Astrocyte of the cerebellum (primary cell): ENCODE results near the gene TSPAN2.
"Not testable (repeated sequence)": the region's sequence is repeated elsewhere in the genome, so short reads cannot be mapped to it uniquely, and the experiment has no call there.

Experiments used
- DNase-seq: peaks from one replicate; pipeline ENCODE4 v3.0.0-alpha.2; 2011; ENCODE audit warnings: low read depth
- H3K4me3 ChIP-seq: 2 replicates; pipeline ENCODE4 v1.5.1; 2011; ENCODE audit warnings: mild to moderate bottlenecking, low read depth, low read length, moderate library complexity
- in situ Hi-C: cut with HindIII; loops from 2 replicates; pipeline ENCODE4 v1.10.0; 2017; ENCODE audit warnings: low sequenced_read_pairs
- TF ChIP-seq, protein P1 (sequence below): IDR thresholded peaks from 2 replicates; pipeline ENCODE4 v1.5.1; 2012; ENCODE audit warnings: low read length, low read depth, moderate library complexity, mild to moderate bottlenecking; ENCODE audit errors: missing control alignments

The TSPAN2 gene

DNA sequence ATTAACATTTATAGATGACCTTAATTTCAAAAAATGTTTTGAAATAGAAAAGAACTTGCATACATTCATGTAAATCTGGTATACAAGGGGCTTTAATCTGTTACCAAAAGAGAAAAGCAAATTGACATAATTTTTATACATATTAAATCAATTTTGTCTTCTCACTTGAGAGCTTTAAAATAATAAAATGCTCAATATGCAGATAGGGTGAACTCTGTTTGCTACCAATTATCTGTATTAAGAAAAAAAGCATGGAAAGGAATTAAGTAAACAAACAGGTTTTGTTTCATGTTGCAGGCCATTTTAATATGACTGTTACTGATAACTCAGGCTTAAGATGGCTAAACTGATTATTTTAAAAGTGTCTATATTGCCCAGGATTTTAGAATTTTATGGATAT is 65.7 kb downstream of the TSPAN2 start:
- DNase-seq: no peak
- in situ Hi-C loops: no loop called here
- TF ChIP-seq, protein P1, sequence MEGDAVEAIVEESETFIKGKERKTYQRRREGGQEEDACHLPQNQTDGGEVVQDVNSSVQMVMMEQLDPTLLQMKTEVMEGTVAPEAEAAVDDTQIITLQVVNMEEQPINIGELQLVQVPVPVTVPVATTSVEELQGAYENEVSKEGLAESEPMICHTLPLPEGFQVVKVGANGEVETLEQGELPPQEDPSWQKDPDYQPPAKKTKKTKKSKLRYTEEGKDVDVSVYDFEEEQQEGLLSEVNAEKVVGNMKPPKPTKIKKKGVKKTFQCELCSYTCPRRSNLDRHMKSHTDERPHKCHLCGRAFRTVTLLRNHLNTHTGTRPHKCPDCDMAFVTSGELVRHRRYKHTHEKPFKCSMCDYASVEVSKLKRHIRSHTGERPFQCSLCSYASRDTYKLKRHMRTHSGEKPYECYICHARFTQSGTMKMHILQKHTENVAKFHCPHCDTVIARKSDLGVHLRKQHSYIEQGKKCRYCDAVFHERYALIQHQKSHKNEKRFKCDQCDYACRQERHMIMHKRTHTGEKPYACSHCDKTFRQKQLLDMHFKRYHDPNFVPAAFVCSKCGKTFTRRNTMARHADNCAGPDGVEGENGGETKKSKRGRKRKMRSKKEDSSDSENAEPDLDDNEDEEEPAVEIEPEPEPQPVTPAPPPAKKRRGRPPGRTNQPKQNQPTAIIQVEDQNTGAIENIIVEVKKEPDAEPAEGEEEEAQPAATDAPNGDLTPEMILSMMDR: no peak
- no peak overlapping the region for H3K4me3 ChIP-seq

GRCh38 chr1:115021145-115021544 is 68.2 kb downstream of the TSPAN2 start:
- in situ Hi-C loops: no loop called here
- TF ChIP-seq, protein P1: no peak

DNA sequence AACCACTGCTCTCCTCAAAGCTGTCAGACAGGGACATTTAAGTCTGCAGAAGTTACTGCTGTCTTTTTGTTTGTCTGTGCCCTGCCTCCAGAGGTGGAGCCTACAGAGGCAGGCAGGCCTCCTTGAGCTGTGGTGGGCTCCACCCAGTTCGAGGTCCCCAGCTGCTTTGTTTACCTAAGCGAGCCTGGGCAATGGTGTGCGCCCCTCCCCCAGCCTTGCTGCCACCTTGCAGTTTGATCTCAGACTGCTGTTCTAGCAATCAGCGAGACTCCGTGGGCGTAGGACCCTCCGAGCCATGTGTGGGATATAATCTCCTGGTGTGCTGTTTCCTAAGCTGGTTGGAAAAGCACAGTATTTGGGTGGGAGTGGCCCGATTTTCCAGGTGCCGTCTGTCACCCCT is 69.8 kb downstream of the TSPAN2 start:
- in situ Hi-C loops, DNase-seq, H3K4me3 ChIP-seq: not testable (repeated sequence)

More at GRCh38 chr1:115021145-115021544, 68.2 kb downstream of the TSPAN2 start:
- no peak for DNase-seq
- no peak overlapping the region for H3K4me3 ChIP-seq

- in situ Hi-C loops: no loop called here
- TF ChIP-seq, protein P1: no peak
- no peak for DNase-seq
- no peak overlapping the region for H3K4me3 ChIP-seq
These were observed 75.5 kb downstream of the TSPAN2 start for GRCh38 chr1:115013792-115014191.

GRCh38 chr1:115012434-115012833 is 76.9 kb downstream of the TSPAN2 start:
- no peak overlapping the region for H3K4me3 ChIP-seq
- in situ Hi-C loops: no loop called here
- DNase-seq: no peak
- TF ChIP-seq, protein P1: no peak

DNA sequence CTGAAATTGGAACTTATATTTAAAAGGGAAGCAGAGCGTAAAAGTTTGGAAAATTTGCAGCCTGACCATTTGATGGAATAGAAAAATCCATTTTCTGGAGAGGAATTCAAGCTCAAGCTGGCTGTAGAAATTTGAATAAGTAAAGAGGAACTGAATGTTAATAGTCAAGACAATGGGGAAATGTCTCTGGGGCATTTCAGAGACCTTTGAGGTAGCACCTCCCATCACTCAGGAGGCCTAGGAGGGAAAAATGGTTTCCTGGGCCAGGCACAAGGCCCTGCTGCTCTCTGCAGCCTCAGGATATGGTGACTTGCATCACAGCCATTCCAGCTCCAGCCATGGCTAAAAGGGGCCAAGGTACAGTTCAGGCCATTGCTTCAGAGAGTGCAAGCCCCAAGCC is 77.3 kb downstream of the TSPAN2 start:
- in situ Hi-C loops: no loop called here
- no peak overlapping the region for H3K4me3 ChIP-seq
- TF ChIP-seq, protein P1: no peak
- DNase-seq: no peak

DNA sequence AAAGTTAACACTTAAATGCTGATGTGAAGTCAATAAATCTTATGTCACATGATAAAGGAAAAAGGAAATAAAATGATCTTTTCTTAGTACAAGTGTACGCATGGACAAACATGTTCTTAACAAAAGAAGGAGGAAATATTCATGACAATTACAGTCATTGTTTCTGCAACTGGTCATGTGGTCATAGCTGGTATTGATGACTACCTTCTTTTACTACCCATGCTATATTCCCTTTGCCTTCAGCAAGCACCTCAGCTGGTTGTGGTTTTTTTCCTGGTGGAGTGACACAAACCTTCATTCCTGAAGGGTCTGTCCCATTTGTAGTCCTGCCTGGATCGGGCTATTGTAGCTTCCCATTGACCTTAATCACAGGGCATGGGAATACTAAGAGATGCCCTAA is 83.1 kb downstream of the TSPAN2 start:
- in situ Hi-C loops: no loop called here

More for the DNA sequence above, 83.1 kb downstream of the TSPAN2 start:
- DNase-seq: no peak
- no peak overlapping the region for H3K4me3 ChIP-seq
- TF ChIP-seq, protein P1: no peak
